ENCODE results near the gene YTHDF2. TPM values are rescaled to one million over a fixed set of nuclear protein-coding genes. Genes with fewer than 3 reads are reported as not detected.

Gene YTHDF2
- polyA plus RNA-seq, 1 of the 3 experiments (the other 2 are of a cell fraction): 45.2 TPM

DNA sequence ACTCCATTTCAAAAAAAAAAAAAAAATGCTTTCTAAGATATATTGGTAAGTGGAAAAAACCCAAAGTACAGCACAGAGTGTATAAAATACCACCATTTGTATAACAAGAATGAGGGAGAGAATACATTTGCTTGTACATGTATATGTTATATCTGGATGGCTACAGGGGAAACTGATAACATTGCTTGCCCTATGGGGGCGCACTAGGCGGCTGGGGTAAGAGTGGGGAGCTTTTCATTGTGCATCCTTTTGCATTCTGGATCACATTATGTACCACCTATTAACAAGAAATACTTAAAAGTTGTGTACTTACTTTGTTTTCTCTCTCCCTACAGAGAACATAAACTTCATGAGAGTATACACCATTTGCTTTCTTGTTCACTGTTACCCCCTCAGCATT, 46.6 kb downstream of the YTHDF2 start:
- ChIA-PET POLR2A (interaction anchor here (0.6 kb wide), 1 partner anchor 37 kb away, joined by 3 read pairs; no protein-coding TSS in a partner anchor), CTCF (interaction anchor here (1.0 to 39.4 kb wide), 7 partner anchors 9 to 414 kb away, joined by 3 to 894 read pairs (median 7); no protein-coding TSS in a partner anchor)
- Histone ChIP-seq H3K4me2 (no peak overlapping the region), H3K27ac (ENCODE audit: low read depth in 2 of 2, low read length in 1 of 2) (no peak overlapping the region), H3K9me3 (no peaks in the 10 kb centered on the region), H3K4me1 (ENCODE audit: control insufficient read depth in 1 of 2, insufficient read depth in 2 of 2, low read depth in 1 of 2, low read length in 1 of 2) (no peaks in the 10 kb centered on the region; a peak in 1 of 4 replicates), H2AFZ (ENCODE audit: low read depth) (no peak overlapping the region), H3K36me3 (replicated peaks in 1 of 2; ENCODE audit: control insufficient read depth in 1 of 2, insufficient read depth in 2 of 2, low read length in 1 of 2) (no peaks in the 10 kb centered on the region), H3K9ac (no peak overlapping the region), H3K79me2 (ENCODE audit: insufficient read depth) (no peaks in the 10 kb centered on the region), H3K27me3 (ENCODE audit: insufficient read depth) (no peaks in the 10 kb centered on the region), H4K20me1 (ENCODE audit: insufficient read depth) (no peaks in the 10 kb centered on the region), H3F3A (replicated peaks; ENCODE audit: insufficient read depth) (no peaks in the 10 kb centered on the region), H3K4me3 (ENCODE audit: low read depth in 2 of 2, low read length in 1 of 2) (no peak overlapping the region), H3K9me2 (no peaks in the 10 kb centered on the region)
- no peak for DNase-seq
- TF ChIP-seq TCF12 (IDR thresholded peaks at IDR 0.05) (no peak), EZH2phosphoT487 (IDR thresholded peaks at IDR 0.05; ENCODE audit: borderline replicate concordance, low read depth) (no peak), ELF1 (IDR thresholded peaks at IDR 0.05) (no peak), GABPA (IDR thresholded peaks at IDR 0.05; ENCODE audit: low read depth) (no peak), RAD21 (IDR thresholded peaks at IDR 0.05; ENCODE audit: low read length) (no peak), TAF1 (IDR thresholded peaks at IDR 0.05; ENCODE audit: borderline replicate concordance, low read depth, low read length) (no peak)
- TF ChIP-seq, protein P1, sequence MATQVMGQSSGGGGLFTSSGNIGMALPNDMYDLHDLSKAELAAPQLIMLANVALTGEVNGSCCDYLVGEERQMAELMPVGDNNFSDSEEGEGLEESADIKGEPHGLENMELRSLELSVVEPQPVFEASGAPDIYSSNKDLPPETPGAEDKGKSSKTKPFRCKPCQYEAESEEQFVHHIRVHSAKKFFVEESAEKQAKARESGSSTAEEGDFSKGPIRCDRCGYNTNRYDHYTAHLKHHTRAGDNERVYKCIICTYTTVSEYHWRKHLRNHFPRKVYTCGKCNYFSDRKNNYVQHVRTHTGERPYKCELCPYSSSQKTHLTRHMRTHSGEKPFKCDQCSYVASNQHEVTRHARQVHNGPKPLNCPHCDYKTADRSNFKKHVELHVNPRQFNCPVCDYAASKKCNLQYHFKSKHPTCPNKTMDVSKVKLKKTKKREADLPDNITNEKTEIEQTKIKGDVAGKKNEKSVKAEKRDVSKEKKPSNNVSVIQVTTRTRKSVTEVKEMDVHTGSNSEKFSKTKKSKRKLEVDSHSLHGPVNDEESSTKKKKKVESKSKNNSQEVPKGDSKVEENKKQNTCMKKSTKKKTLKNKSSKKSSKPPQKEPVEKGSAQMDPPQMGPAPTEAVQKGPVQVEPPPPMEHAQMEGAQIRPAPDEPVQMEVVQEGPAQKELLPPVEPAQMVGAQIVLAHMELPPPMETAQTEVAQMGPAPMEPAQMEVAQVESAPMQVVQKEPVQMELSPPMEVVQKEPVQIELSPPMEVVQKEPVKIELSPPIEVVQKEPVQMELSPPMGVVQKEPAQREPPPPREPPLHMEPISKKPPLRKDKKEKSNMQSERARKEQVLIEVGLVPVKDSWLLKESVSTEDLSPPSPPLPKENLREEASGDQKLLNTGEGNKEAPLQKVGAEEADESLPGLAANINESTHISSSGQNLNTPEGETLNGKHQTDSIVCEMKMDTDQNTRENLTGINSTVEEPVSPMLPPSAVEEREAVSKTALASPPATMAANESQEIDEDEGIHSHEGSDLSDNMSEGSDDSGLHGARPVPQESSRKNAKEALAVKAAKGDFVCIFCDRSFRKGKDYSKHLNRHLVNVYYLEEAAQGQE (IDR thresholded peaks at IDR 0.05; ENCODE audit: low read depth, low read length): no peak
- WGBS (ENCODE audit: low lambda C conversion rate): 84% methylated on average over 2 of the region's 2 CpGs

DNA sequence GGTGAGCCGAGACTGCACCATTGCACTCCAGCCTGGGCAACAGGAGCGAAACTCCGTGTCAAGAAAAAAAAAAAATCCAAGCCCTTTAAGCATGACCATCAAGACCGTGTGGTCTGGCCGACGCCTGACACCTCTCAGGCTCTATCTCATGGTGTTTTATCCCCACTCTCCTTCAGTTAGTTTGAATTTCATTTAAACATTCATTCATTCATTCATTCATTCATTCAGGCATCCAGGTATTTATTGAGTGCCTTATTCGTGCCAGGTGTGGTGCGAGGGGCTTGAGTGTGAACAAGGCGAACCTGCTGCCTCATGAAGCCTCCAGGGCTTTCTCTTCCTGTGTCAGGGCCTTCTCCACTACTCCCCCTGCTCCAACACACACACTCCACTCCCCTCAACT, 52.7 kb downstream of the YTHDF2 start:
- Histone ChIP-seq H3K4me2 (no peak overlapping the region), H3K36me3 (replicated peaks in 1 of 2; ENCODE audit: control insufficient read depth in 1 of 2, insufficient read depth in 2 of 2, low read length in 1 of 2) (no peaks in the 10 kb centered on the region), H3K4me3 (ENCODE audit: low read depth in 2 of 2, low read length in 1 of 2) (no peak overlapping the region), H3K4me1 (ENCODE audit: control insufficient read depth in 1 of 2, insufficient read depth in 2 of 2, low read depth in 1 of 2, low read length in 1 of 2) (no peaks in the 10 kb centered on the region), H3K27me3 (ENCODE audit: insufficient read depth) (no peaks in the 10 kb centered on the region), H3K9me3 (no peaks in the 10 kb centered on the region), H3K79me2 (ENCODE audit: insufficient read depth) (no peaks in the 10 kb centered on the region), H3F3A (replicated peaks; ENCODE audit: insufficient read depth) (no peaks in the 10 kb centered on the region), H3K9ac (no peak overlapping the region), H2AFZ (ENCODE audit: low read depth) (no peak overlapping the region), H4K20me1 (ENCODE audit: insufficient read depth) (no peaks in the 10 kb centered on the region), H3K27ac (ENCODE audit: low read depth in 2 of 2, low read length in 1 of 2) (no peak overlapping the region), H3K9me2 (no peaks in the 10 kb centered on the region)
- DNase-seq: no peak
- CTCF ChIA-PET: interaction anchor here (39.4 kb wide), 1 partner anchor 86 kb away, joined by 894 read pairs; no protein-coding TSS in a partner anchor
- POLR2A ChIA-PET: no interaction called here
- WGBS (ENCODE audit: low lambda C conversion rate): 90% methylated on average over 9 of the region's 9 CpGs
- no peak for TF ChIP-seq TAF1 (IDR thresholded peaks at IDR 0.05; ENCODE audit: borderline replicate concordance, low read depth, low read length)
- TF ChIP-seq TEAD4 (IDR thresholded peaks at IDR 0.05; ENCODE audit: borderline replicate concordance, insufficient read depth): no peak
- TF ChIP-seq, protein P2, sequence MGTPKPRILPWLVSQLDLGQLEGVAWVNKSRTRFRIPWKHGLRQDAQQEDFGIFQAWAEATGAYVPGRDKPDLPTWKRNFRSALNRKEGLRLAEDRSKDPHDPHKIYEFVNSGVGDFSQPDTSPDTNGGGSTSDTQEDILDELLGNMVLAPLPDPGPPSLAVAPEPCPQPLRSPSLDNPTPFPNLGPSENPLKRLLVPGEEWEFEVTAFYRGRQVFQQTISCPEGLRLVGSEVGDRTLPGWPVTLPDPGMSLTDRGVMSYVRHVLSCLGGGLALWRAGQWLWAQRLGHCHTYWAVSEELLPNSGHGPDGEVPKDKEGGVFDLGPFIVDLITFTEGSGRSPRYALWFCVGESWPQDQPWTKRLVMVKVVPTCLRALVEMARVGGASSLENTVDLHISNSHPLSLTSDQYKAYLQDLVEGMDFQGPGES (IDR thresholded peaks at IDR 0.05; ENCODE audit: low read depth, low read length): no peak
- TF ChIP-seq, protein P3, sequence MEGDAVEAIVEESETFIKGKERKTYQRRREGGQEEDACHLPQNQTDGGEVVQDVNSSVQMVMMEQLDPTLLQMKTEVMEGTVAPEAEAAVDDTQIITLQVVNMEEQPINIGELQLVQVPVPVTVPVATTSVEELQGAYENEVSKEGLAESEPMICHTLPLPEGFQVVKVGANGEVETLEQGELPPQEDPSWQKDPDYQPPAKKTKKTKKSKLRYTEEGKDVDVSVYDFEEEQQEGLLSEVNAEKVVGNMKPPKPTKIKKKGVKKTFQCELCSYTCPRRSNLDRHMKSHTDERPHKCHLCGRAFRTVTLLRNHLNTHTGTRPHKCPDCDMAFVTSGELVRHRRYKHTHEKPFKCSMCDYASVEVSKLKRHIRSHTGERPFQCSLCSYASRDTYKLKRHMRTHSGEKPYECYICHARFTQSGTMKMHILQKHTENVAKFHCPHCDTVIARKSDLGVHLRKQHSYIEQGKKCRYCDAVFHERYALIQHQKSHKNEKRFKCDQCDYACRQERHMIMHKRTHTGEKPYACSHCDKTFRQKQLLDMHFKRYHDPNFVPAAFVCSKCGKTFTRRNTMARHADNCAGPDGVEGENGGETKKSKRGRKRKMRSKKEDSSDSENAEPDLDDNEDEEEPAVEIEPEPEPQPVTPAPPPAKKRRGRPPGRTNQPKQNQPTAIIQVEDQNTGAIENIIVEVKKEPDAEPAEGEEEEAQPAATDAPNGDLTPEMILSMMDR (IDR thresholded peaks at IDR 0.05): no peak
- TF ChIP-seq SIN3A (IDR thresholded peaks at IDR 0.05; ENCODE audit: borderline replicate concordance, low read depth, low read length): no peak
- TF ChIP-seq JUND (IDR thresholded peaks at IDR 0.05): no peak
- TF ChIP-seq, protein P4, sequence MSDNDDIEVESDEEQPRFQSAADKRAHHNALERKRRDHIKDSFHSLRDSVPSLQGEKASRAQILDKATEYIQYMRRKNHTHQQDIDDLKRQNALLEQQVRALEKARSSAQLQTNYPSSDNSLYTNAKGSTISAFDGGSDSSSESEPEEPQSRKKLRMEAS (IDR thresholded peaks at IDR 0.05; ENCODE audit: low read depth): no peak
- TF ChIP-seq FOSL2 (IDR thresholded peaks at IDR 0.05; ENCODE audit: borderline replicate concordance, low read depth): no peak
- TF ChIP-seq MEF2A (IDR thresholded peaks at IDR 0.05; ENCODE audit: borderline replicate concordance, low read depth): no peak
- no peak for TF ChIP-seq ELF1 (IDR thresholded peaks at IDR 0.05)
- no peak for TF ChIP-seq EZH2phosphoT487 (IDR thresholded peaks at IDR 0.05; ENCODE audit: borderline replicate concordance, low read depth)
- no peak for TF ChIP-seq EP300 (IDR thresholded peaks at IDR 0.05; ENCODE audit: borderline replicate concordance in 1 of 2, low read depth in 1 of 2, low read length in 1 of 2)
- TF ChIP-seq RXRA (IDR thresholded peaks at IDR 0.05; ENCODE audit: borderline replicate concordance, low read depth): no peak
- TF ChIP-seq, protein P5, sequence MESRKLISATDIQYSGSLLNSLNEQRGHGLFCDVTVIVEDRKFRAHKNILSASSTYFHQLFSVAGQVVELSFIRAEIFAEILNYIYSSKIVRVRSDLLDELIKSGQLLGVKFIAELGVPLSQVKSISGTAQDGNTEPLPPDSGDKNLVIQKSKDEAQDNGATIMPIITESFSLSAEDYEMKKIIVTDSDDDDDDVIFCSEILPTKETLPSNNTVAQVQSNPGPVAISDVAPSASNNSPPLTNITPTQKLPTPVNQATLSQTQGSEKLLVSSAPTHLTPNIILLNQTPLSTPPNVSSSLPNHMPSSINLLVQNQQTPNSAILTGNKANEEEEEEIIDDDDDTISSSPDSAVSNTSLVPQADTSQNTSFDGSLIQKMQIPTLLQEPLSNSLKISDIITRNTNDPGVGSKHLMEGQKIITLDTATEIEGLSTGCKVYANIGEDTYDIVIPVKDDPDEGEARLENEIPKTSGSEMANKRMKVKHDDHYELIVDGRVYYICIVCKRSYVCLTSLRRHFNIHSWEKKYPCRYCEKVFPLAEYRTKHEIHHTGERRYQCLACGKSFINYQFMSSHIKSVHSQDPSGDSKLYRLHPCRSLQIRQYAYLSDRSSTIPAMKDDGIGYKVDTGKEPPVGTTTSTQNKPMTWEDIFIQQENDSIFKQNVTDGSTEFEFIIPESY (IDR thresholded peaks at IDR 0.05; ENCODE audit: borderline replicate concordance, low read depth): no peak
- no peak for TF ChIP-seq NFIC (IDR thresholded peaks at IDR 0.05; ENCODE audit: borderline replicate concordance)
- TF ChIP-seq YY1 (IDR thresholded peaks at IDR 0.05; ENCODE audit: low read depth): no peak

Measured in SK-N-SH (cell line).